HG03442 (cell line): ENCODE measurements around the gene PRRT1B.
"Not testable (repeated sequence)": the region's sequence is repeated elsewhere in the genome, so short reads cannot be mapped to it uniquely, and the experiment has no call there.

Experiments
- ATAC-seq: cut with Tn5 transposase; IDR thresholded peaks from one replicate; pipeline ENCODE4 v1.9.1; 2021; ENCODE audit warnings: mild to moderate bottlenecking, moderate library complexity; ENCODE audit not compliant: unreplicated experiment

Gene PRRT1B

GRCh38 chr9:131545003-131545785 is at the start of gene PRRT1B:
TSS of gene PRRT1B (plus strand) at chr9:131545523. CDS start at chr9:131545616, 93 bp downstream.
- ATAC-seq: no peak

GRCh38 chr9:131495785-131496184 is 49.5 kb upstream of the PRRT1B start:
- no peak for ATAC-seq

GRCh38 chr9:131496844-131497405 is 48.4 kb upstream of the PRRT1B start:
- no peak for ATAC-seq

- no peak for ATAC-seq
Observed at GRCh38 chr9:131499254-131499767, 46.0 kb upstream of the PRRT1B start.

GRCh38 chr9:131500377-131500776 is 44.9 kb upstream of the PRRT1B start:
- no peak for ATAC-seq

GRCh38 chr9:131500939-131501541 is 44.3 kb upstream of the PRRT1B start:
- ATAC-seq: no peak

- peak; percentile 79 for ATAC-seq
Observed at GRCh38 chr9:131502781-131503625, 42.3 kb upstream of the PRRT1B start, which contains the start of gene POMT1. TSS of gene POMT1 (plus strand) at chr9:131502918. CDS start at chr9:131504219, 1,301 bp downstream.

GRCh38 chr9:131503626-131504465 is 41.5 kb upstream of the PRRT1B start:
- ATAC-seq: no peak

- ATAC-seq: no peak
Observed at GRCh38 chr9:131505012-131505411, 40.3 kb upstream of the PRRT1B start.

- no peak for ATAC-seq
Observed at GRCh38 chr9:131511416-131511815, 33.9 kb upstream of the PRRT1B start.

- no peak for ATAC-seq
Observed at GRCh38 chr9:131511880-131512279, 33.4 kb upstream of the PRRT1B start.

- ATAC-seq: no peak
Observed at GRCh38 chr9:131513177-131513576, 32.1 kb upstream of the PRRT1B start.

- not testable (repeated sequence) for ATAC-seq
Observed at GRCh38 chr9:131515559-131516031, 29.7 kb upstream of the PRRT1B start.

GRCh38 chr9:131516100-131516499 is 29.2 kb upstream of the PRRT1B start:
- no peak for ATAC-seq

GRCh38 chr9:131516930-131517329 is 28.4 kb upstream of the PRRT1B start:
- ATAC-seq: no peak

- ATAC-seq: no peak
Observed at GRCh38 chr9:131517761-131518190, 27.5 kb upstream of the PRRT1B start.

- ATAC-seq: no peak
Observed at GRCh38 chr9:131518553-131518952, 26.8 kb upstream of the PRRT1B start.

- no peak for ATAC-seq
Observed at GRCh38 chr9:131520503-131520902, 24.8 kb upstream of the PRRT1B start.

GRCh38 chr9:131521203-131521602 is 24.1 kb upstream of the PRRT1B start:
- no peak for ATAC-seq

- ATAC-seq: no peak
Observed at GRCh38 chr9:131521822-131522221, 23.5 kb upstream of the PRRT1B start.
